HTR-8/SVneo (cell line): ENCODE results near the gene RTL1.

Source experiments
- DNase-seq: peaks from one replicate; pipeline ENCODE4 v3.0.0; 2011; ENCODE audit warnings: low spot score, mixed read lengths; ENCODE audit not compliant: insufficient read length
- FAIRE-seq: peaks from 2 replicates; lab custom pipeline; 2011; peaks lifted over from hg19 to GRCh38; lab: Jason Lieb, UNC

Gene RTL1

DNA sequence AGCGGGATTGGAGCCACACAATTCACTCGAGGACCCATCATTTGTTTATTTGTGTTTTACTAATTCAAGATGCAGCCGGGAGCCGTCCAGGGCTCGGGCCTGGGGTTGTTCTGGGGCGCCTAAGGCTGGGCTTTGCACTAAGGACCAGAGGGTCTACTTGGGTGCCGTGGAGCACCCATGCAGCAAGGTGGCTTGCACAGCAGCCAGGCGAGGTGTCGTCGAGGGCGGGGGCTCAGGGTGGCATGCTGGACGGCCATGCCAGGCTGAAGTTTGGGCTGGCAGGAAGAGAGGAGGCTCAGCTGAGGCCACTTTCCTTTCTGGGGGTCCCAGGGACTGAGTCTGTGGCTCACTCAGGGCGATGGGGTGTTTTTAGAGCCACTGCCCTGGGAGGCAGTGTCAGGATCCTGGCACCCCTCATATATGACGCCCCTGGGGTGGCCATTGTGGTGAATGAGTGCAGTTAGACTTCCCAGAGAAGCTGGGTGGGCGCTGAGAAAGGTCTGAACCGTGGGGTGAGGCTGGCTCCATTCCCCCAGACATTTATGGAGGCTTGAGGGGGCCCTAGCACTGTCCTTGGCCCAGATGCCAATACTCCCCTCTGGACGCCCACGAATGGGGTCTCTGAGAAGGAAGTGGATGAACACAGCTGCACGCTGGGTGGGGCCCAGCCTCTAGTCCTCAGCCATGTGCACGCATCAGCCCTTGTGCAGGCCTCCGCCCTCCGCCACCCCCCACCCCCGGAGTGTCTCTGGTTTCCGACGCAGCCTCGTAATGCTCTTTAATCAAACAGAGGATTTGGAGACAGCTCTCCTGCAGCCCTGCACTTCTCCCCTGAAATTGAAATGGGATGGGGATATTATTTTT, 66.3 kb downstream of the RTL1 start:
- FAIRE-seq: no peak
- no peak for DNase-seq

DNA sequence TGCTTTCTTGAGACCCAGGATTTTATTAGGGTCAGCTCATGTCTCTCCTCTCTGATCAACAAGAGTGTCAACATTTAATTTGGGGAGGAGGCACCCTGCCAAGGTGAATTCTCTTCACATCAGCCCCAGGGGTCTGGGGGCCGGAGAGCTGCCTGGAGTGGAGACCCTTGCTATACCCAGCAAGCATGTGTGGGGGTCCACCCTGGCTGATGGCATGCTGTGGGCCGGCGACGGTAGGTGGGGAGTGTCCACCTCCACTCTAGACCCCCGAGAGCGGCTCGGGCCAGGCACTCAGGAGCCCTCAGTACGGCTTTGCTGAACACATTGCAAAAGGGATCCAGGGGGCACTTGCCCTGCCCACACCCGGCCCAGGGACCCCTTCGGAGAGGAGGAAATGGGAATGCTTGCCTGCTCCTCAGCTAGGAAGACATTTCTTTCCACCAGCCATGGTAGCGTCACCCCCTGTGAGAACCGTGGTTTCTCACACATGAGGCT, 67.2 kb downstream of the RTL1 start:
- FAIRE-seq: no peak

DNA sequence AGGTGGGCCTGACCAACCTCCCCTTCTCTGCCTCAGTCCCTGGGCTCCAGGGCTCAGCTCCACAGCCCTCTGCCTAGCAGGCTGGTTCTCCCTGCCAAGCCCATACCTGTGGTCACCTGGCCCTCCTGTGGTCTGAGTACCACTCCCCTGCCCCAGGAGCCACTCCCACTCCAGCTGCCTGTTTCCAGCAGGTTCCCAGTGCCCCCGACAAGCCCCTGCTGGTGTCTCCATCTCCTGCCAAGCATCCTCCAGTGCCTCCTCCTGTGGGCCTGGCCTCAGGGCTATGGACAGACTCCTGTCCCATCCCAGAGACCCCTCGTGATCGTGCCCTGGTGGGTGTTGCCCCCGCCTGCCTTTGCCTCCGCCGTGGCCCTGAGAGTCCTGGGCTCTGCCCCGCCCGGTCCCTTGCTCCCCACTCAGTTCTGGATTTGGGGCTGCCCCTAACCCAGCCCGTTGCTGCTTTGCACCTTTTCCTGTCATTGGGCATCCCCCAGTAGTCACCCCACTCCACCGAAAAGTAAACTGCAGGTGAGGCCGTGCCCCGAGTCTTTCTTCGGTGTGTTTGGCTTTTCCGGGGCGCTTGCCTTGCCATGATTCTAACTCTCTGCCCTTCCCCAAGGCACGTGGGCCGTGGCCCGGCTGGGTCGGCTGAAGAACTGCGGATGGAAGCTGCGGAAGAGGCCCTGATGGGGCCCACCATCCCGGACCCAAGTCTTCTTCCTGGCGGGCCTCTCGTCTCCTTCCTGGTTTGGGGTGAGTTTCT, 67.8 kb downstream of the RTL1 start:
- FAIRE-seq: no peak
- no peak for DNase-seq

More for the DNA sequence above, 67.2 kb downstream of the RTL1 start:
- DNase-seq: no peak

DNA sequence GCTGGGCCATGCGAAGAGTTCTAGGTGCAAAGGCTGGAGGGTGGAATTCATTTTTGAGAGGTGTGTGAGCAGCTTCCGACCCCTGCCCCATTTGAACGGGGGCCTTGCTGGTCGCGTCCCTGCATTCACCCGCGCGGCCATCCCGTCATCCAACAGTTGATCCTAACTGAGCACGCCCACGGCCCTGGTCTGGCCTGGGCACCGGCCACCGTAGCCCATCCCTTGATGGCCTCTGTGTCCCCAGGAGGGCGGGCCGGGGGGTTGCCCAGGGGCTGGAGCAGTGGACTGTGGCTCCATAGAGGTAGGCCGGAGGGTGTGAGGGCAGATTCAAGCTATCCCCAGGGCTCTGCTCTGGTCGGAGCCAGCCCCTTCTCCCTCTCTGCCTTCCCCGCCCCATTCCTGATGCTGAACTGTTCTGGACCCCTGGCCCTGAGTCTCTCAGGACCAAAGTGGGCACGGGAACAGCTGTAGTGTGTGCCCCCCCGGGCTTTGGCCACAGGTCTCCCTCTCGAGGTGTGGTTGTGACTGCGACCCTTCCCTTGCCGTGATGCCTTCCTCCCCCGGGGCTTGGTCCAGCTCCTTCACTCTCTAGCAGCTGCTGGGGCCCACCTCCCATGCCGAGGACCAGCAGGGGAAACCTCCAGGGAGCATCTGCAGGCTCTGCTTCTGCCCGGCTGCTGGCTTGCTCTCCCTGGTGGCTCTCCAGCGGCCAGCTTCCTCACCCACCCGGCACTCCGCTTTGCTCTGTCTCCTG, 68.6 kb downstream of the RTL1 start:
- FAIRE-seq (no peak), DNase-seq (no peak)

DNA sequence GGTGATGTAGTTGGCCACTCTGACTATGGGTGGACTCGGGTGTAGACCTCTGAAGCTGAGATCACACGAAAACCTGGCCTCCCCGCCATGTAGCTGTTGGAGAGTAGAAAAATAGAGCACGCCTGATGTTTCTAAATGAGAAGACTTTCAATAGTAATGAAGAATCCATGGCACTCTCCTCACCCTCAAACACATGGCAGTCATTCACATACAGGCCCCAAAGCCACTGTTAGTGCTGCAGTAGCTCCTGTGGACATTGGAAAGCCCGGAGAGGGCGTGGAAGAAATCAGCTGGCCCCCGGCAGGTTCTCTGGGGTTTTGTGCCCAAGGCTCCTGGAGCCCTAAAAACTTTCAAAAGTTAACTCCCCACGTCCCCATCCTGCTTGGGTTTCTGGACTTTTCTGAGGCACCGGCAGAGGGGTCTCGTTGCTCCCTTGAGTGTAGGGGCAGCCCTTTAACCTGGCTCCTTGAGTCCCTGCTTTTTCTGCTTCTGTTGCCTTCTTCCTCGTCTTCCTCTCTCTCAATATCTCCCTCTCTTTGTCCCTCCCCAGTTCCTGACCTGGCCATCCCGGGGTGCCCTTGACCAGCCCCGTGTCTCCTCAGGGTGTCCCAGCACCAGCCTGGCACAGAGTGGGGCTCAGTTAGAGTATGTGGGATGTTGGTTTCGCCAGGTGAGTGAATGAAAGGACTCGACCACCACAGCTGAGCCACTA, 69.3 kb downstream of the RTL1 start:
- FAIRE-seq: no peak
- no peak for DNase-seq

DNA sequence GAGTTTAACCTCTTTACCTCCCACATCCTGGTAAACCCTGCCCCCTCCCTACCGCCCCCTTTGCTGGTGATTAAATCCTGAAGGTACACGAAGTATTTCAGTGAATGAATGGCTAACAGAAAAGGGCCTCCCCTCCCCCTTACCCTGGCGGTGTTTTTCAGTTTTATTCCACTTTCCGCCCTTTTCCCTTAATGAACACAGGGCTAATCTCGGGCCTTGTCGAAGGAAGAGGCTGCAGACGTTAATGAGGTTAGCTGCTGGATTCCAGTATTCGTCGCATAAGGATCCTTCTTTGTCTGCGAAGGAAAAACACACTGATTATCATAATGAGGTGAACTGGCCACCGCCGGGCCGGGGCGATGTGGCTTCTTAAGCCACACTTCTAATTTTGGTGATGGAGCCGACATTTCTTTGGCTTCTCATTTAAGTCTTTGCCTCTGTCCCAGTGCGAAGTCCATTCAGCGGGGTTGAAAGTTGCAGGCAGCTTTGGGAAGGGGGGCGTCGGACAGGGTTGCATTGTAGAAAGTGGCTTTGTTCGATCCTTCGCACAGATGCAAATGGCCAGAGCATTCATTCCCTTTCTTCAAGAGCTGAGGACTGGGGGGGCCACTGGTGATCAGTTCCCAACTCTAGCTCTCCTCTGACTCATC, 71.1 kb downstream of the RTL1 start:
- FAIRE-seq (no peak), DNase-seq (no peak)

DNA sequence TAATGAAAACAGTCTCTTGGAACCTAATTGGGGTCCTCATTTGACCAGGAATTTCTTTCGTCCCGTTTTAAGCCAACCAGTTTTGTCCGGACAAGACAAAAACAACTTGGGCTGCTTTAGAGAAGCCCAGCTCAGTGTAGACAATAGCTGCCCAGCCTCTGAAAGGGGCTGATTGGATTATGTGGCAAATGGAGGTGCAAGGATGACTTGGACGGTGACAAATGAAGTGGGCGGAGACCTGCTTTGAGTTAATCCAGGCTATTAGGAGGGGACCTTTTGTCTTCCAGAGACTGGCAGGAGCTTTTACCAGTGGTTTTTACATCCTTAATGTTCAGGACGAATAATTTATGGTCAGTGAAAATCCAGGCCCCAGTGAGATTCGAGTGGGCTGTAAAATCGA, 72.8 kb downstream of the RTL1 start:
- DNase-seq (no peak), FAIRE-seq (no peak)
